C4-2B (cell line): ENCODE measurements around the gene PMS2.

ENCODE experiments used
- CTCF ChIP-seq: fragments of 450-650 bp; conservative IDR thresholded peaks from 2 replicates; pipeline ENCODE4 v1.5.1; 2017; ENCODE audit warnings: mild to moderate bottlenecking
- ZFX ChIP-seq: fragments of 450-650 bp; IDR thresholded peaks from 2 replicates; pipeline ENCODE4 v1.6.1; 2017

- TF ChIP-seq CTCF (no peak), ZFX (no peak)
These were observed 22.1 kb upstream of the PMS2 start, which contains the start of gene ANKRD61 for GRCh38 chr7:6030988-6031387.
